ENCODE data around the gene CDH26.

Gene CDH26

DNA sequence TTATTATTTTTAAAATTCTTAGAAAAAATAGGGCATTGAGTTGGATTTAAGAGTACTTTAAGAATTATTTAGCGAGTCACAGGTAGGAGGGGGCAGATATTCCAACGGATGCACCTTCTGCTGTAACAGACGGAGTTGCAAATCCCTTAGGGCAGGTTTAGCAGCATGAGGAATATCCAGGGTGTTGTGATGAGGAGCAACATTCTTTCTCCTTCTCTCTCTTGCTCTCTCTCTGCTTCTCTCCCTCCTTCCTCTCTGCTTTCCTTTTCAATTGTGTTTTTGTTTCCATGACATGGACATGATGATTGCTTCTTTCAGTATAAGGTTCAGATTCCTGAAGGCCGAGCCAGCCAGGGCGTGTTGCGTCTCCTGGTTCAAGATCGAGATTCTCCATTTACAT, 28.9 kb downstream of the CDH26 start:
- no peak for FAIRE-seq

DNA sequence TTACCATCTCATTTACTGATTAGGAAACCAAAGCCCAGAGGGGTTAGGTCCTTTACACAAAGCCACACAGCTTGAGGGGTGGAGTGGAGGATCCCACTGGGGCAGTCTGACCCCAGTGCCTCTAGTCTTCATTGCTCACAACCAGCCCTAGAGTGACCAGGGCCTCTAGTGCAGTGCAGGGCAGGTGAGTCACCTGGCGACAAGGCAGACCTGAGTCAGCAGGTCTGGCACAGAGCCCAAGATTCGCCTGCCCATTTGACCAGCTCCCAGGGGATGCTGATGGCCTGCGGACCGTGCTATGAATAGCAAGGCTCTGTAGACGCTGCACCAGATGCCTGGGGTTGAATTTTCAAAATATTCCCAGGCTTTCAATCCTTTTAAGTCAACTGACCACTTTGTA, 29.9 kb downstream of the CDH26 start:
- no peak for FAIRE-seq

DNA sequence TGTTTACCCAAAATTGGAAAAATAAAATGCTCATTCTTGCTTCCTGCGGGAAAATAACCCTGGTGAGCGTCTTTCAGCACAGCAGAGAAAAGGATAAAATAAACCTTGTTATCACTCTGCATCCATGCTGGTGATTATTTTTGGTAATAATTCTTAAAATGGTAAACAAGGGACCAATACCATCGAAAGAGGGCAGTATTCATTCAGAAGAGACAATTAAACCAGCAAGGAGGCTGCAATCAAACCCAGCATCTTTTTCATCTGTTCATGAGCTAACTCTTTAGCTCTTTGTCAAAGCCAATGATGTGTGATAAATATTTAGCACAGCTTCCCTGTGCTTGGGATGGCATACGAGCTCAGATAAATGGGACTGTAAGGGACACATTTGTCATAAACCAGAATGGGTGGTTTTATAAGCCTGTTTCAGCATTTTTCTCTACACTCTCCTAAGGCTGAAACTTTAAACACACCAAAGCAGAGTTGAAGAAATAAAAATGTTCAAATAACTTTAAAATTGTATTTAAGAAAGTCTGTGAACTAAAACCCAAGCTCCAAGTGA, 34.4 kb downstream of the CDH26 start:
- FAIRE-seq = no peak

DNA sequence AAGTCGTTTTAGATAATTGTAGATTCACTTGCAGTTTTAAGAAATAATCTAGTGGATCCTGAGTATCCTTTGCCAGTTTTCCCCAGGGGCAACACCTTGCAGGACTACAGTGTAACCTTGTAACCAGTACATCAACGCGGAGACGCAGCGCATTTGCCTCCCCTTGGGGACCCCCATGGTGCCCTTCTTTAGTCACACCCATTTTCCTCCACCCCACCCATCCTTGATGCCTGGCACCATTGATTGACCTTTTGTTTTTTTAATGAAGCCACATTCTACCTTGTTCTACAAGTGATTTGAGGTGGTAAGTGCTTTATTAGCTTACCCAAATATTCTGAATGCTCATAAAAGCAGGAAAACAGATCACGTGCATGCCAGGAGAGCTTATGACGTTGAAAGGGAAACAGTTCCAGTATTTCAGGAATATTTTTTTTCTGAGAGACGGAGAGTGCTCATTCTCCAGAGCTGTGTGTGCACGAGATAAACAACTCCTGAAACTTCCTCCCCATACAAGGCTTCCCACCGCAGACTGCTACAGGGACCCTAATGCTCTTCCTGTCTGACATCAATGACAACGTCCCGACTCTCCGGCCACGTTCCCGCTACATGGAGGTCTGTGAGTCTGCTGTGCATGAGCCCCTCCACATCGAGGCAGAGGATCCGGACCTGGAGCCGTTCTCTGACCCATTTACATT, 35.7 kb downstream of the CDH26 start:
- FAIRE-seq = no peak

DNA sequence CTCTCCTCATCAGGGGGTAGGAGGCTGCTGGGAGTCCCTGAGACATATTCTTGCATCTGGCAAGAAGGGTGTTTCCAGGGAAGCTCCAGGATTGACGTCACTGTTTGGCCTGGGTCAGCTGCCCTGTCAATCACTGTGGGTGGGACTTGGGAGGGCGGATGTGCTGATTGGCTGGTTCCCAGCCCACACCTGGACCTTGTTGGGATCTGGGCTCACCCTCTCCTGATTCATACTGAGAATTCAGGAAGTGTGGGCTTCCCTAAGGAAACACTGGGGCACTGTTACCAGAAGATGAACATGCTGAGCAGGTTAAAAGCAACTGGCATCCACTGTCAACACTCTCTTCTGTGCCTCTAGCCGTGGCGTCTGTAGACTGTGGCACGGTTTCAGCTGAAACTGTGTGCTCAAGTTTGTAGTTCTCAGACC, 36.5 kb downstream of the CDH26 start:
- no peak for FAIRE-seq

DNA sequence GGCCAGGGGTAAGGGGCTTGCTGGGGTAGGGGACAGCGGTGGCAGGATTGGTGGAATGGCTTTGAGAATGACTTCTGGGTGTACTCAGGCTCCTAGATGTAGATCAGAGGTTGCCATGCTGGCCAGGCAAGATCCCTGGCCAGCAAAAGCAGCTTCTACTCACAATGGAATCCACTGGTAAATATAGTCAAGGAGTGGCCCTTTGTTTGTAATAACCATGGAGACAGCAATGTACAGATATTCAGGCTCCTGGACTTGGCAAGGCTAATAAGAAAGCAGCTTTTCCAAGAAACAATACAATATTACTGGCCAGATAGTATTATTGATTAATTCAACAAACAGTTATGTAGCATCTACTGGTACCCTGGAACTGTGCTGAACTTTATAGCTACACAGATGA, 37.9 kb downstream of the CDH26 start:
- FAIRE-seq = no peak

DNA sequence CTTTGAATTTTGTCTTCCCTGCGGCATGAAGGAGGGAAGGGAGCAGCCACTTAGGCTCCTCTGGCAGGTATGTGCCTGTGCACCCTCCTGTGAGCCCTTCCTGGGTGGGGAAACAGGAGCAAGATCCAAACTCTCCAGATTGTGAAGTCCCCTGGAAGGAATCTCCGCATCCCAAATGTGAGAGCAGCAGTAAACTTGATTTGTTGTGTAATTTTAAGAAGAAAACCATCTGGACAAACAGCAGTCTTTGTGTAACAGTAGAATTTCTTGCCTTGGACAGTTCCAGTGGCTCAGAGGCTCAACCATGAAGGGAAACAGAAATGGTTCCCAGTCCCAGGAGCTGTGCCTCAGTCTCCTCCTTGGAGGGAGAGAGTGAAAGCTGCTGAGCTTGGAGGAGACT, 39.7 kb downstream of the CDH26 start:
- FAIRE-seq = no peak

DNA sequence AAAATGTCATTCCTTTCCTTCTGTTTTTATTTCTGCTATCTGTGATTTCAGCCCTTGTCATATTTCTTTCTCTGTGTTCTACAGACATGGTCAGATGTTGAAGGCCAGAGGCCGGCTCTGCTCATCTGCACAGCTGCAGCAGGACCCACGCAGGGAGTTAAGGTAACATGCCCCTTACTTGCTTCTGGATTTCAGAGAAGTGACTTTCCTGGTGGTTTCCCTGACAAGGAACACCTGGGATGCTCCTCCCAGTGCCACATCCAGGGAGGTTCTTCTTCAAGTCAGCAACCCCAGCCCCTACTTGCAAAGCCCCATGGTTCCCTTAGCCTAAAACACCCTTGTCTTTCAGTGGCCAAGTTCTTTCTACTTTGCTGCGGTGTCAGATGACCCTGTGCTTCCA, 41.3 kb downstream of the CDH26 start:
- FAIRE-seq = no peak

DNA sequence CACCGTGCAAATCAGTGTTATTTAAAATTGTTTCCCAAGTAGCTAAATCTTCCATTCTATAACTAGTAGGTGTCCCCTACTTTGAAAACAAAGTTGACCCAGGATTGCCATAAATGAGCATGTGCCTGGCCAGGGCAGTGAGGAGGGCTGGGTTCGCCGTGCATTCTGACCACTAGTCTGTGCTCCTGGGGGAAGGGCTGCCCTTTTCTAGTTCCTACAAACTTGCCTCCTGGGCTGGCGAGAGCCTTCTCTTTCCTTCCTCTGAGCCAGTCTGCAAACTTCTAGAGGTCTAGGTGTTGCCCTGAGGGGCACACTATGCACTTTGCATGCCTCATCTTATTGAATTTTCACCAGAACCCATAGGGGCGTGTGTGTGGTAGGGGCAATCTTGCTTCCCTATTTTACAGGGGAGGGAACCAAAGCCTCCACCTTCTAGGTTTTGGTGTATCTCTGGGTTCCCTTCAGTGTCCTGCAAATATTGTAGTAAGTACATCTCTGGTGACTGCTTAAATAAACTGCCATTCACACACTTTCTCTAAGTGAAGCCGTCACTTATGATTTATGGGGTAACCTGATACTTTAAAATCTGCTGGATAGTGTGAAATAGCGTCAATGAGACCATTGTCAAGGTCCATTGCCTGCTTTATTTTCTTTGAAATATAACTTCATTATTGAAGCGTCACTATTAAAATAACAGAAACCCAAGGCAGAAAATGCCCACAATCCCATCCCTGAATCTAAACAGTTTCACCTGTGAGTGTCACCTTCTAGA, 42.2 kb downstream of the CDH26 start:
- no peak for FAIRE-seq

DNA sequence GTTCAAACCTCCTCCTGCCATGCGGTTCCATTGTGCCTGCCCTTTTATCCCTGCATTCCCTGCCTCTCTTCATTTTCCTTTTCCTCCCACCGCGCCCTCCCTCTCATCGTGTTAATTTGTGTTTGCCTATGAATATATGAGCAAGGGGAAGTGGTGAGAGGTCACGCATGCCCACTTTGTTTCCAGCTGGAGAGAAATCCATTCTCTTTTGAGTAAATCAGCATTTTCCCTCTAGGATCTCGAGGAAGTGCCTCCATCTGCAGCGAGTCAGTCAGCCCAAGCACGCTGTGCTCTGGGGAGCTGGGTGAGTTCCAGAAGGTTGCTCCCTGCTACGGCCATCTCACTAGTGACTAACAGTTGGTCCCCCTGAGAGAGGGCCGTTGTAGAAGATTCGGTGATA, 42.9 kb downstream of the CDH26 start:
- no peak for FAIRE-seq

DNA sequence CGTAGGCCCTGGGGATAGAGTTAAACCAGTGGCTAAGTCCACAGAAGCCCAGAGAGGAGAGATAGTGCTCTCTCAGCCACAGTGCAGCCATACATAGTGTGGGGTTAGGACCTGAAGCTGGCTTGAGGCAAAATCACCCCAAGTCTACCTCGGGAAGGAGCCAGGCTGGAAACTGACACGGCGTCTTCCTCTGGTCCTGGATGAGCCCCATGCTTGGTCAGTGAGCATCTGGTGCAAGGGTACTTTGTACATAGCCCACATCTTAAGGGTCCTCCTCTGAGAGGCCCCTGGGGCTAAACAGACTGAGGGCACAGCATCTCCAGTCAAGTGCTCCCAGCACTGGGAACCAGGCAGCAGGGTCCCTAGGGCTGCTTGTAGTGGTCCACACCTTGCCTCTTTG, 45.6 kb downstream of the CDH26 start:
- no peak for FAIRE-seq

DNA sequence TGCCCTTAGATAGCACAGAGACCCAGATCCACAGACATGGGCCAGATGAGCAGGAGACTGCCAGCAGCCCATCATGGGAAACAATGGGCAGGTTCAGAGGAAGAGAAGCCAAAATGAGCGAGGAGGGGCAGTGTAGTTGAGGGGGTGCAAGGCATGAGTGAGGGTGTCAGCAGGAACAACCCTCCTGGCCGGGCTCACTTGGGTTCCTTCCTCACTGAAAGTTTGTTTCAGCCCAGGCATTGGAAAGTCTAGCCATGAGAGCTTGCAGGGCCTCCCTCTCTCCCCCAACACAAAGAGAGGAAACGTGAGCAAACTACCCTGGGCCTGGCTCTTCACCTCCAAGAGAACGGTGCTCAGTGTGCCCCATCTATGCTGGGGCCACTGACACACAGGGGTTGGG, 48.0 kb downstream of the CDH26 start:
- no peak for FAIRE-seq

DNA sequence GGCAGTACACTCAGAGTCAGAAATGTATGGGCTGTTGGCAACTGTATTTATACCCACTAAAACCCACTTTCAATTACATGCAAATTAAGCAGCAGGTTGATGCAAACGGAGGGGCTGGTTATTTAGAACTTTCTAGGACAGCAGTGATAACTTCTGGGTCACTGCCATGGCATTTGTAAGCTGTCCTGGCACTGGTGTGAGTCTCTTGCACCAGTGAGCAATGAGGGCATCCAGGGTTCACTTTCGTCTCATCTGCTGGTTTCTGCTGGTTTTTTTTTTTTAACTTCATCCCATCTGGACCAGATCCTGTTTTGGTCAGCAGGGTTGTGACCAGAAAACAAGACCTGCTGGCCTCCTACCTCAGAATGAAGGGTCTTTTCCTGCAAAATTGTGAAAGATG, 49.2 kb downstream of the CDH26 start:
- FAIRE-seq = no peak

DNA sequence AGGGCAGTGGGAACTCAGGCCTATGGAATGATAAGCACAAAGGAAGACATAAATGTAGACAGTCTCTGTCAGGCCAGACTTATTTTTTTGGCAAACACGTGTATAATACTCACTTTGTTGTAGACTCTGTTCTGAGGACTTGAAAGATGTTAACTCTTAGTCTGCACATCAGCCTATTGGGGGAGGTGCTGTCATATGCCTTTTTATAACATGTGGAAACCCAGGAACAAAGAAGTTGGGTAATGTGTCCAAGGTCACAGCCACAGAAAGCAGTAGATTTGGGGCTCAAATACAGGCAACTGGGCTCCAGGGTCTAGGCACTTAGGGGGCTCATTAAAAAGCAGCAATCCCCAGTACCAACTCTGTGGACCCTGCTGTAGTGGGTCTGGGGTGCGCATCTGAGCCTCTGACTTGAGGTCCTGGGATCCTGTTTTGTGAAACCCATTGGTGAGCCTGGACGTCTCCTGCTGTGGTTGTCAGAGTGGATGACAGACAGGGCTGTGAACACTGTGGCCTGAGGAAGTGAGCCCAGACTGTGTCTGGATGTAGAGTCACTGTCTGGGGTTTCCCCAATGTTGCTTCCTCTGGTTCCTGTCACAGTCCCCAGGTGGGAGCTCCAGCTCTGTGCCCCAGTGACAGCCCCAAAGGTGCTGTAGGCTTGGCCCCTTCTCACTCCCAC, 50.0 kb downstream of the CDH26 start:
- FAIRE-seq = no peak

DNA sequence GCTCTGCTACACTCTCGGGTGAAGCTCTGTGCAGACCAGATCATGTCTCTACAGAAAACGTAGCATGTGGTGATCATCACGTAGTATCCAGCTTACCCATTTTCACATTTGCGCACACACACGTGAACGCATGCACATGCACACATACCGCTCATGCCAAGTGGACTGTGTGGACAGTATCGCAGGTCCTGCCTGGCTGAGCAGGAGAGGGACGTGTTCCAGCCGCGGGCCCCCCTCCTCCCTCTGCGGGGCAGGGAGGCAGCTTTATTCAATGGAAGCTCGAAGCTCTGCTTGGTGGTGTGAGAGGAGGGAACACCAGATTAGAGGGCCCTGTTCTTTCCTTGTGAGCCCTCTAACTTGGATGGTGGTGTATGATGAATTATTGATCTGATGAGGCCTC, 51.1 kb downstream of the CDH26 start:
- no peak for FAIRE-seq

DNA sequence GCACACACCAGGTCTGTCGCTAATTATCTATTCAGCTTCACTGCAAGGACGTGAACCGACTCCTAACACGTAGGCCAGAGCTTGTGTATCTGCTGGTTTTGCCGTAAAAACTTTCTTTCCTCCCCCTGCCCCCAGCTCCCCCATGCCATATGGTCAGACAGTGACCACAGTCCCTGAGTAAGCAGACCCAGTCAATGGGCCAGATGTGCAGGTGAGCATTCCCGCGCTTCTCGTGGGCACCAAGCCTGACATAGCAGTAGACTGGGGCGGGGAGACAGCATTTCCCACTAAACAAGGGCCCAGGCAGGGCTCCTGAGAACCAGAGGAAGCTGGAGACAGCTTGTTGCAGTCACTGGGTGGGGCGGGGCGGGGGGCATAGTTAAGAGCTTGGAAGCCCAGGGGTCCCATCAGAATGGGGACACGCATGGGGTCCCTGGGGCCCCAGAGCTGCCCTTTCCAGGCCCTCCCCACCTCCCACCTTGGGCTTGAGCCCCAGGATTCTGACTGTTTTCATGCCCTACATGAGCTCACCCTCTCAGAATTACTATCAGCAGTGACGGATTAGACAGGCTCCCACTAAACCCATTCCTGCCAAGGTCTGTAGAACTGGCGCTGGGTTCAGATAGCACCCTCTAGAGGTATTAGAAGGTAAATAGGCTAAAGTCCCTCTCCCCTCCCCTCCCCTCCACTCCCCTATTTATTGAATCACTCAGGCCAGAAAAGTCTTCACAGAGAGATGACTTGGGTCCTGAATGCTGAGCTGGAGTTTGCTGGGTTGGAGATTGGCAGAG, 51.8 kb downstream of the CDH26 start:
- no peak for FAIRE-seq

DNA sequence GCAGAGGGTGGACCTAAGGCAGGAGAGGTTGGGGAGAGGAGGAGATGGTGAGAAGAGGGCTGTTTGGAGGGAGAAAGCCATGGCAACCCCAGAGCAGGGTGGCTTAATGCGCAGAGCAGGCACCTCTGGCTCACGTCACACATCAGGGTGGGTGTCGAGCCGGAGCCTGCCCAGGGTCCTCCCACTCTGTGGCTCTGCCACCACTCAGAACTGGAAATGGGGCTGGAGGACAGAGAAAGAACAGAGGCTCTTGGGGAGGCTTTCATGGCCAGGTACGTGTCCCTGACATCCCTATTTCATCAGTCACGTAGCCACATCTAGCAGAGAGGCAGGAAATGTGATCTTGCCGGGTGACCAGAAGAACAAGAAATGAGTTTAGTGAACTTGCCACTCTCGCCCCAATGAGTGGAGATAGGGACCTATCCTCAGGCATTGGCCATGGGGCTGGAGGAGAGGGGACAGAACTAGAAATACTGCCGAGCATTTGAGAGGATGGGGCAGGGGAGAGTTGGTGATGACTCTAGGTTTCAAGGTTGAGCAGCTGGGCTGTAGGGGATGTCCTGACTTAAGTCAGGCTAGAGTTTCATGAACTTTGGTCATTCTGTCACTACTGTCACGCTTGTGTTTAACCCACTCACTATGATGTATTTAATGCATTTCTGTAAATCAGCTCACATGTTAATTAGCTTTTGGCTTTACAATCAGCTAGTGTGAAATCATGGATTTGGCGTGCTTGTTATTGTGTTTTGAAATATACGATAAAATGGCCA, 52.7 kb downstream of the CDH26 start:
- FAIRE-seq = no peak

DNA sequence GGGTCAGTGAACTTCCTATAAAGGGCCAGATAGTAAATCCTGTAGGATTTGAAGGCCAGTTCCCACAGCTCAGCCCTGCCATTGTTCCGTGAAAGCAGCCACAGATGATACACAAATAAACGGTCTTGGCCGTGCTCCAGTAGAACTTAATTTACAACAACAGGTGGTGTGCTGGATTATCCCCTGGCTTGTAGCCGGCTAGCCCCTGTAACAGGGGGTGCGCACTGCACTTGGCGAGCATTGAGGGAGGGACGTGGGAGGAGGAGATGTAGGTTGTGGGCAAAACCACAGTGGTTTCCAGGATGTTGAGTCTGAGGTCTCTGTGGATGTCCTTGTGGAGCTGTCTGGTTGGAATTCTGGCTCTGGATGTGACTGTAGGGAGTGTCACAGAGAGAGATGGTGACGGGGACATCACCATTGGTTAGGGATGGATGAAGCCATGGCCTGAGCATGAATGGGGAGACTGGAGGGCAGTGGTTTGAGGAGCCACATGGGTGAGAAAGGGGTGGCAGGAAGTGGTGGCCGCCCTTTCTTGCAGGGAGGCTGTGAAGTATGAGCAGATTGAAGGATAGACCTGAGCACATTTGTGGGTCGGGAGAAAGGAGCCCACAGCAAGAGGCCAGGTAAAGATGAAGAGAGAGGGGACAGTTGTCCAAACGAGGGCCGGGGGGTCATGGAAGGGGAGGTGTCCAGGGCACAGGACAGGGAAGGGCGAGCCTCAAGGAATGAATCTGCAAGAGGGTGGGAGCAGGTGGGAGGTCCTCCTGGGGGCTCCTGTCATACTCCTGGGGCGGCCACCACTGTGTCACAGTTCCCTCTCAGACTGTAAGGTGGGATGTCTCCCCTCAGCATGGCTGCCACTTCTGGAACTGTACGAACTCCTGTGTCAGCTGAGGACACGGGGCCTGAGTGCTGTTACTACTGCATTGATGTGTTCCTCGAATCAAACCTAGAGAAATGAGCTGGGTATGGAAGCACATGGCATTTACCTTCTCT, 53.6 kb downstream of the CDH26 start:
- FAIRE-seq = no peak

DNA sequence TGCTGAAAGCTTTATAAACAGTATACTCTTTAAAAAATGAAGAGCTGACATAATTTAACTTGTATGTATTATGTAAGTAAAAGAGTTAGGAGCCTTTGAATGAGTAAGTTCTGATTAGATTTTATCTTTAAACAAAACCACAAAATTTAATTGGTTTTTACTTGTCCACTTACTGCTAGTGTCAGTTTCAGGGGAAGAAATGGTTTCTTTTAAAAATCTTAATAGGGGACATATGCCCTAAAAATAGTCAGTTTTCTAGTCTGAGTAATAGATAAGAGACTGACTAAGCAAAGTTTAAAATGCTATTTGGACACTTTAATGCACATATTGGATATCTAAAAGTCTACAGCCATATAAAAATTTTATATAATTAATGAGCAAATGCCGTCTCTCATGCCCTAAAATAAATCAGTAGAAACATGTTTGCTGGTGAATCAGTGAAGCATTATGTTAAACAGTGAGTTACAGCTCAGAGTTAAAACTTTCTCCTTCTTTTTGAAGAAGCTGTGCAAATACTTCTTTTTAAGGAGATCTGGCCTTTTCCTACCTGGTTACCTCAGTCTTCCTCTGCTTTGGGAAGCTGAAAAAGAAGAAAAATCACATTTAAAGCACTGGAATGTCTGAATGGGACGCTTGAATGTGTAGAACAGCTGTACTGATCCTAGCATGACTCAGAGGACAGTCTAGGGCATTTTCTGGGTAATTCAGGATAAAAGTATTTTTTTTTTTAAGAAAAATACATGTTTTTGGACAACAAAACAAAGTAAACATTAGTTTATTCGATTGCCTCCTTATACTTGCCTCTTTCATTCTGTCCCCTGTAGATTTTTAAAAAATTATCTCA, 55.3 kb downstream of the CDH26 start:
- no peak for FAIRE-seq

DNA sequence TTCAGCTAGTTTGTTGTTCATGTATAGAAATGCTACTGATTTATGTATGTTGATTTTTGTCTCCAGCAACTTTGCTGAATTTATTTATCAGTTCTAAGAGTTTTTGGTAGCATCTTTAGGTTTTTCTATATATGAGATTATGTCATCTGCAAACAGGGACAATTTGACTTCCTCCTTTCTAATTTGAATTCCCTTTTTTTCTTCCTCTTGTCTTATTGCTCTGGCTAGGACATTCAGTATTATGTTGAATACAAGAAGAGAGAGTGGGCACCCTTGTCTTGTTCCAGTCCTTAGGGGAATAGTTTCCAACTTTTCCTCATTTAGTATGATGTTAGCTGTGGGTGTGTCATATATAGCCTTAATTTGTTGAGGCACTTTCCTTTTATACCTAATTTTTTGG, 58.2 kb downstream of the CDH26 start:
- FAIRE-seq = no peak
